Activated CD8-positive, alpha-beta memory T cell treated with anti-CD3 and anti-CD28 coated beads, Interleukin-2, amount 50 U/mL, for 48 hours (primary cell): ENCODE results near the gene CSNK1G1.

Experiments
- DNase-seq: peaks from one replicate; pipeline ENCODE4 v3.0.0-alpha.2; 2020

Gene CSNK1G1

GRCh38 chr15:64149893-64150578 is 205.9 kb downstream of the CSNK1G1 start:
- no peak for DNase-seq

DNA sequence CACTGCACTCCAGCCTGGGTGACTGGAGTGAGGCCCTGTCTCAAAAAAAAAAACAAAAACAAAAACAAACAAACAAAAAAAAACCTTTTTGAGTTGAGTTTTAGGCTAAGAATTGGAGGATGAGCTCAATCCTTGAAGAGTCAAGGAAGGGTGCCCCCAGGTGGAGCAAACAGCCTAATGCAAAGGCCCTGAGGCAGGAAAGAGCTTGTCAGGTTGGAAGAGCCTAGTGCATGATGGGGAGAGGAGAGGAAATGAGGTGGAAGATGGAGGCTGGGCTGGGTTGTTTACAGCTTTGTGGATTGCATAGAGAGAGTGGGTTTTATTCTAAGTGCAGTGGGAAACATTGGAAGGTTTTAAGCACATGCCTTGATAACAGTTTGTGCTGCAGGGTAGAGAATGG is 206.5 kb downstream of the CSNK1G1 start:
- no peak for DNase-seq

DNA sequence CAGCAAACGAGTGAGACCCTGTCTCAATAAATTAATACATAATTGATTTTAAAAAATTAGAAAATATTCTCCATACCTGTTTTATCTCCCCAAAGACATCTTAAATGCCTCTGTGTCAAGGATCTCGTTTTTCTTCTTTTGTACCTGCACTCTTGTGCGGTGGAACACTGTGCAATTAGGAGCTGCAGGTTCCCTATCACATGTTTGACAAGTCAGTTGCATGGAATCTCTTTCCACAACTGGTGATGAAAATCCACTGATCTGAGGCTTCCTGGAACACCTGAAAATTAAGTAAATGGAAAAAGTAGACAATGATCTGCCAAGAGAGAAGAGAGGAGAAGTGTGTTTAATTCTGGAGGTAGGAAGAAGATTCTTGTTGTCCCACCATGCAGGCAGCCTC is 207.4 kb downstream of the CSNK1G1 start:
- no peak for DNase-seq

- no peak for DNase-seq
Measured at GRCh38 chr15:64148168-64148567, 207.8 kb downstream of the CSNK1G1 start.

GRCh38 chr15:64146885-64147681 is 208.9 kb downstream of the CSNK1G1 start:
- DNase-seq: no peak

- no peak for DNase-seq
Measured at GRCh38 chr15:64146520-64146884, 209.5 kb downstream of the CSNK1G1 start.

DNA sequence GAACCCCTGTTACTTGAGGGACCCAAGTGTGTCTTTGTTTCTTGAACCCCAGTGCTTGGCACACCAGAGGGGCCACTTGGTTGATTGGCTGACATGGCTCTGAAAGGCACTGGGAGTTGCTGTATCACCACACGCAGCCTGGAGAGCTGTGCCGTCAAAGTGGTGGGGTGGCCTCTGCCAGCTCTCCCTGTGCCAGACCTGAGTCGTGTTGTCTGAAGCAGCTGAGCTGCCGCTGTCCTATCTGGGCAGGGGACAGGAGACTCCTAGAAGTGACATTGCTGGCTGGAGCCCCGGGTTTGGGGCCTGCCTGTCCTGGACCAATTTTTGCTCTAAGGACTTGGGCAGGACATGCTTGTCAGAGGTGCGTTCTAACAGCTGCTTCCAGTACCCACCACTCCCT is 209.9 kb downstream of the CSNK1G1 start:
- DNase-seq: no peak

DNA sequence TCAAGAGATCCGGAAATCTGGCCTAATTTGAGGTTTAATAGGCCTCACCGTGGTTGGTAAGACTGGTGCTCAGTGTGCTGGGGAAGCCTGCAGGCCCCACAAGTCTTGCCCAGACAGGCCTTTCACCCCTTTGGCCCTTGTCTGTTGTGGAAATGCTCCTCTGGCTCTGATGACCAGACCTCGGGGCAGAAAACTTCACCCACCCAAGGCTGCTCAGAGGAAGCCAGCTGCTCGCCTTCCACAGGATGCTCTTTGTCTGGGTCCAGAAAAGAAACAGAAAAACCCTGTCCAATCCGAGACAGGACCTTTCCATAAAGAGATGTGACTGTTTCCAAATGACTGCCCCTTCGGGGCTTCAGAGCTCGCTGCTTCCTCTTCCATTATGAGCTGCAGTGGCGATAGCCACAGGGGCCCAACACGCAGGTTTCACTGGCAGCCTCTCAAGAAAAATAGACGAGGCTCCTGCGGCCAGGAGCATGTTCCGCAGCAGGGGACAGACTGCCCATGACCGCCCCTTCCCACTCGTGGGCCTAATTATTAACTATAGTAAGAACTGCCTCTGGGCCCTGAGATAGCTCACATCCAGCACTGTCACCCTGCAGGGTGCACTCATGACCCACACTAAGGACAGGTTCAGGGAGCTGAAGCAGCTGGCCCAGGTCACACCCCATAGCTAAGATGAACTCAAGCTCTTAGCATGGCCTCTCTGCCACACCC is 211.2 kb downstream of the CSNK1G1 start:
- DNase-seq: no peak

GRCh38 chr15:64144192-64144564 is 211.8 kb downstream of the CSNK1G1 start:
- DNase-seq: no peak

DNA sequence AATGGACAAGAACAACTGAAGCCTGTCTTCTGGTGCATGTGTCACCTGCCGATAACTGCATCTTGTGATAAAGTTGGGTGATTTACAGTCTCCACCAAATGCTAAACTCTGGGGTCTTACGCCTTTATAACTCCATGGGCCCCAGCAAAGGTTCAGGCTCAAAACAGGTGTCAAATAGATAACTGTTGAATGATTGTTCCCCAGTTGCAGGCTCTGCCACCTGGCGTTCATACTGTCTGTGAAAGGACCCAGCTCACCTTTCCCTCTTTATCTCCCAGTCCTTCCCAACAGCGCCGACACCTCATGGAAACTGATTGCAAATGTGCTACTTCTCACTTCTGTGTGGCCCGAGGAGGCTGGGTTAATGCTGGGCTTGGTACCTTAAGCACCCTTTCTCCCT is 212.7 kb downstream of the CSNK1G1 start:
- no peak for DNase-seq

DNA sequence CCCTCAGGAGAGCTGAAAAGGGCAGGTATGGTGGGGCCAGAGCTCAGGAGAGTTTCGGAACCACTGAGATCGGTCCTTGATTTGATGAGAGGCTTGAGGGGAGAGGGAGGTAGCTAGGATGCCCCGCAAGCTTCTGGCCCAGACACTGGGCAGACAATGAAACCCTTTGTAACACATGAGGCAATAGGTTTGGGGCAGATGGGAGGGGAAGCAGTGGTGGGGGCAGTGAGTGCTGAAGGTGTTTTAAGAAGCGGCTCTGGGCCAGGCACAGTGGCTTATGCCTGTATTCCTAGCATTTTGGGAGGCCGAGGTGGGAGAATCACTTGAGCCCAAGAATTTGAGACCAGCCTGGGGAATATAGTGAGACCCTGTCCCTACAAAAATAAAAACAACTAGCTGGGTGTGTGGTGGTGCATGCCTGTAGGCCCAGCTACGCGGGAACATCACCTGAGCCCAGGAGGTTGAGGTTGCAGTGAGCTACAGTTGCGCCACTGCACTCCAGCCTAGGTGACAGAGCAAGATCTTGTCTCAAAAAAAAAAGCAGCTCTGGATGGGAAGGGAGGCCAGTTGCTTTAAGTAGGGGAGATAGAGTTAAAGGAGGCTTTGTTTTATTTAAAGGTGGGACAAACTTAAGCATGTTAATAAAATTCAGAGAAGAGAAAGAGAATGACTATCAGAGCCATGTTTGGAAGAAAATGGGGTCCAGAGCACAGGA is 214.0 kb downstream of the CSNK1G1 start:
- DNase-seq: no peak

DNA sequence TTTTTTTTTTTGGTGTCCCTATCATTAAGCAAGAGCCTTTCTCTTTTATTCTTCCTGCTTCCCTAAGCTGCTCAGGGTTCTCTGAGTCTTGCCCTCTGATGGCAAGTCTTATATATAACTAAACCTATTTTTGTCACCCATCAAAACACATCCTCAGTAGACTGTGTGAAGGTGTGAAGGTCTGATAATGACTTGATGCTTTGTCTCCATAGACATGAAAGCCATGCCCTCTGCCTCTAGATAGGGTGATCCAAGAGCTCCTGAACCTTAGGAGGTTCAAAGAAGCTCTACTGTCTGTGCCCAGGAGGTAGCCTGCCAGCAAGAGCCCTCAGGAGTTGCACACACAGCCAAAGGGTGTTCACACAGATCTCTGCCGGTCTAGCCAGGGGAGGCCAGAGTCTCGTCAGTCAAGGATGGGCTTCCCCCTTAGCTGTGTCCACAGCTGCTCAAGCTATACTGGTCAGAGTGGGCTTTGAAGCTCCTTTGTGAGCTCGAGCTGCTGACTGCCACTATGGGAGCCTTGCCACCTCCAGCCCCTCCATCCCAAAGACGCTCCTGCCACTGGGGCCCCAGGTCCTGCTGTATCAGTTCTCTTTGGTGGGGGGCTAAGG is 217.5 kb downstream of the CSNK1G1 start:
- no peak for DNase-seq

DNA sequence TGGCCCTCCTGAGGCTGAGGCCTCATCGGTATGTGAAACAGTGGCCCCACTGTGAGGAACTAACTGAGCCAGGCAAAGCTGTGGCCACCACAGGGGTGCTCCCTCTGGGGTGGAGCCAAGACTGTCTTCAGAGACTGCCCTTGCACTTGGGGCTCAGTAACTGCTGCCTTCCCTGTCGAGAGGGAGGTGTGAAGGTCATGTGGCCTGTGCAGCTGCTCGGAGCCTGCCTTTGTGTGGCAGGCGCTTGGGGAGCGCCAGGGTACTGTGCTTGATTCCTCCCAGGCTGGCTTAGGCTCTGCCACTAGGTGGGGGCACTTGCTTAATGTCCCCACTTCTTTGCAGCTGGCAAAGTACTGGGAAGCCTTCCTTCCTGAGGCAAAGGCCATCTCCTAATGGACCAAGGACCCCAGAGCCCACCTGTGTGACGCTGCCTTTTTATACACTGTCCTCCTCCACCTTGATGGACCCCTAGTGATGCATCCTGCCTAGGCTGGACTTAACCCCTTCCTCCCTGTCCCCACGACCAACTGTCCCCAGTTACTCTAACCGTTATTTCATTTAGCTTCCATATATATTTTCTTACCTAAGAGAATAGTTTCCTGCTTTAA is 218.6 kb downstream of the CSNK1G1 start:
- DNase-seq: no peak

DNA sequence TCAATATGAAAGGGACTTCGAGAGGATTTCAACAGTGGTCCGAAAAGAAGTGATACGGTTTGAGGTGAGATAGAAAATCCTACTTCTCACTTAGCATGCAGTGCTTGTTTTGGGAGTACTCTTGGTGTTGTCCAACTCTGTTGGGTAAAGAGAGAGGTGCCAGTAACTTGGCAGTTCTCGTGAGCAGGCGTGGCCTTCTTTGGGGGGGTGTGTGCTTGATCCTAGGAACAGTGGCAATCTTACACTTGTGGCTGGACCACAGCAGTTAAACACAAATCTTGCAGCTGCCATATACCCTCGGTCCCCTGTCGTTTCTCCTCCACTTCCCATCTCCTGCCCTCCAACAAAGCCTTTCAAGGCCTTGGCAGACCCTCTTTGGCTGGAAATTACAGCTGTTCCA is 219.6 kb downstream of the CSNK1G1 start:
- DNase-seq: no peak

- DNase-seq: no peak
Measured at GRCh38 chr15:64134345-64134829, 221.6 kb downstream of the CSNK1G1 start.

DNA sequence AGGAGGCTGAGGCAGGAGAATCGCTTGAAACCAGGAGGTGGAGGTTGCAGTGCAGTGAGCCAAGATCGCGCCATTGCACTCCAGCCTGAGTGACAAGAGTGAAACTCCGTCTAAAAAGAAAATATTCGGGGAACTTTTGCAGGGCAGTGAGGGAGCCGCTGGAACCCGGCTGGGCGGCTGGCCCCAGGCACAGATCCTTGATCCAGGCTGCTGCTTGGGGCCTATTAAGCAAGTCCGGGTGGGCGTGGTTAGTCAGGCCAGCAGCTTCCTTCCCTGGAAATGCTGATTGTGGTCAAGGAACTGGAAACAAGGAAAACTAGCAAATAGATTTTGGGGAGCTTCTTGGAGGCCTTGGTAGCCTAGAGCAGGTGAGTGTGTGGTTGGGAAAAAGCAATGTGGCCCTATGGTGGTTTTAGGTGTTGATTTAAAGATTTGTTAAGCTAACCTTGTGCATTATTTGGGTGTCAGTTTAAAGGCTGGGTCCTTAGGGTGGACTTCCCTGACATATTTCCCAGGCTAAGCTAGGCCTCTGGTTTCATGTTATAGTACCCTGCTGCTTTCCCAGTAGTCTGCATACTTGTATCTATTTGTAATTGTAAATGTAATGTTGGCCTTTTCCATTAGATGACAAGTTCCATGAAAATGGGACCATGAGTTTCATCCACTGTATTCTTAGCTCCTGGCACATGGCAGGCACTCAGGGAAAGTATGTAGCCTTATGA is 222.2 kb downstream of the CSNK1G1 start:
- DNase-seq: no peak

- no peak for DNase-seq
Measured at GRCh38 chr15:64132217-64132616, 223.8 kb downstream of the CSNK1G1 start.

- no peak for DNase-seq
Measured at GRCh38 chr15:64131547-64131946, 224.4 kb downstream of the CSNK1G1 start.

DNA sequence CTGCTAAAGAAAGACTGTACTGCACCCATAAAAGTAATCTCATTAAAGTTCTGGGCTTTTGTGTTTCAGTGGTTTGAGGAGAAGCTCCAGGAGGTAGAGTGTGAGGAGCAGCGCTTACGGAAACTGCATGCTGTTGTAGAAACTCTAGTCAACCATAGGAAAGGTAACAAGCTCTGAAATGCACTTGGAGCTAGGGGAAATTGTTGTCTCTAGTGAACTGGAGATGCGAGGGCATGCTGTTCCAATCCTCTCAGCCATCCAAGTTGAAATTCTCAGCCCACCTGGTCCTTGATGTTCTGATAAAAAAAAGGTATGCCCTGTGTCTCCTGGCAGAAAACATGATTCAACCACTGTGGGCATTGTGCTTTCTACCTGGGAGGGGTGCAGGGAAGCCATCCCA is 225.8 kb downstream of the CSNK1G1 start:
- DNase-seq: no peak

GRCh38 chr15:64127521-64128270 is 228.3 kb downstream of the CSNK1G1 start:
- DNase-seq: no peak

DNA sequence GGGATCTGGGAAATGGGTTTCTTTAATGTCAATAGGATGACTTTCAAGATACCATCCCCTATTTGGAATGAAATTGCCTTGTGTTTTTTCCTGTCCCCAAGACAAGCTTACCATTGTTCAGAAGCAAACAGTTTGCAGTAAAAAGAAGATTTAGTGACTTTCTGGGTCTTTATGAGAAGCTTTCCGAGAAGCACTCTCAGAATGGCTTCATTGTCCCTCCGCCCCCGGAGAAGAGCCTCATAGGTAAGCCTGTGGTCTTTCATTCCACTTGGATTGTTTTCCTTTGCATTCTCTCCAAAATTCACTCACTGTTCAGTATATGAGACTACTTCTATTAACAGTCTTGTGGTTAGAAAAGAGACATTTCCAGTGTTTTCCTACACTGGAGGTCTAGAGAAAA is 230.0 kb downstream of the CSNK1G1 start:
- no peak for DNase-seq
